ENCODE results near the gene TAGAP.

- TF ChIP-seq EZH2 (IDR thresholded peaks at IDR 0.05; ENCODE audit: insufficient read depth, poor library complexity, severe bottlenecking): no peak
- TF ChIP-seq EZH2phosphoT487 (IDR thresholded peaks at IDR 0.05; ENCODE audit: insufficient read depth, low read depth): no peak
These were observed 3.6 kb downstream of the TAGAP start for GRCh38 chr6:159041181-159041580.

Measured in GM23248 (cell line).